ENCODE results near the gene SAFB2.

SAFB2 gene

GRCh38 chr19:5542665-5543064 lies 79.9 kb downstream of the SAFB2 start:
- no peak for DNase-seq (ENCODE audit: low read depth)

- no peak for DNase-seq (ENCODE audit: low read depth)
These were observed 81.1 kb downstream of the SAFB2 start for GRCh38 chr19:5541456-5541855.

GRCh38 chr19:5540208-5540607 lies 82.4 kb downstream of the SAFB2 start:
- no peak for DNase-seq (ENCODE audit: low read depth)

GRCh38 chr19:5537870-5538269 lies 84.7 kb downstream of the SAFB2 start:
- DNase-seq (ENCODE audit: low read depth) = no peak
